HG03571 (cell line): ENCODE measurements around the gene SDHAF2.
"Not testable (repeated sequence)": the region's sequence is repeated elsewhere in the genome, so short reads cannot be mapped to it uniquely, and the experiment has no call there.

Source experiments
- ATAC-seq: cut with Tn5 transposase; IDR thresholded peaks from one replicate; pipeline ENCODE4 v1.9.1; 2021; ENCODE audit not compliant: unreplicated experiment

SDHAF2 gene

DNA sequence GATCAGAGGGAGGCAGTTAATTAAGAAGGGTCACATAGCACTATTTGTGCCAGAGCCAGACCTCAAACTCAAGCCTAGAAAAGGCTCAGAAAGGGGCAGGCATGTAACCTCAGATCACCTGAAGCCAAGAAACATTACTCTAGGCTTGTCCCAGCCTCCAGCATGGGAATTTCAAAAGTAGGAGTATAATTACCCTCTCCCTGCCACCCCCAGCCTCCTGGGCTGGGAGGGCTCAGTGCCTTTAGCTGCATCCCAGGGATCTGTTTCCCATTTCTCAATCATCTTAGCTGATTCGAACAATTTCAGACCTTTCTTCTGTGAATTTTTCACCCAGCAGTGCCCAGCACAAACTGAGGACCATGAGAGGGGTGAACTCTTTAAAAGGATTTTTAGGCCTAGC is 45.5 kb downstream of the SDHAF2 start:
- no peak for ATAC-seq

DNA sequence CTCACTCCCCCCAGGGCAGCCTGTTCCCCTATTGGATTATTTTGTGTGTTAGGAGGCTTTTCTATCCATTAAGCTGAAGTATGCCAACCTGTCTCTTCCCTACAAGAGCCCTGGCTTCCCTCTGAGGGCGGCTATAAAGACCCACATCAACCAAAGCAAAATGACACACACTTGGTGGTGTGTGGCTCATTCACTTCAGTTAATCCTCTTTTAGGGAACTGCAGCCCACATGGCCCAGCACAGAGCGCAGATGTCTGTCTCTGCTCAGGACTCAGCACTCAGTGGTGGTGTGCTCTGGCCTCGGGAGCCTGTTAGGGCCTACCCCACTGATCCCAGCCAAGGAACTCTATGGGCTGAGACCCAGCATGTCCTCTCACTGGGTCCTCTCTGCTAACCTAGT is 46.4 kb downstream of the SDHAF2 start:
- ATAC-seq: no peak

DNA sequence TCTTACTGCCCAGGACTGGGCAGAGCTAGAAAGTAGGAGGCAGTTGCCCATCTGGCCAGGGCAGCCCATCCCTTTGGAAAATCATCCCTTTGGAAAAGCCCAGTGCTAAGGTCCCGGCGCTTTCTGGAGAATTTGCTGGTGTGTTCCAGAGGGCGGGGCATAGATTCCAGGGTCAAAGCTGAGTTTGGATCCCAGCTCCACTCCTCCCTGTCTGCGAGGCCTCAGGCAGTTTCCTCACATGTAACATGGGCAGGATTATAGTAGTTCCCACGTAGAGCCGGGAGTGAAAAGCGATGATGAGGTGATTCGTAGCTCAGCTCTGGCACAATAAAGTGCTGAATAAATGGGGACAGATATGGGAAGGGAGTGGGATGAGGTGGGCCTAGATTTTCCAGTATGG is 47.2 kb downstream of the SDHAF2 start:
- no peak for ATAC-seq

DNA sequence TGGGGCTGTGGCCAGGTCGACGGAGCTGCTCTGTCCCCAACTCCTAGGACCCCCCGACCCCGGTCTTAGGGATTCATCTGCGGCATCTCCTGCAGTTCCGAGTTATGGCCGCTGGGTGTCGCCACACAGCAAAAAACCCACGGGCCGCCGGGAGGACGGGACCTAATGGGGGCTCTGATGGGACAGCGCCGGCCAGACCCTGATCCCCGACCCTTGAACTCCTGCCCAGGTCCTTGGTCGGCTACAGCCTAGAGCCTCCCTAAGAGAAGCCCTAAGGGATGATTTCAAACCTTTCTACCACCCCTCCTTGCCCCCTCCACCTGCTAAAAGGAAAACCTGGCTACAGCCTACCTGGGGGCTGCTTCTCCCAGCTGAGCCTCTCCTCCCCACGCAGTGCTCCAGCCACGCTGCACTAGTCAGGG is 47.8 kb downstream of the SDHAF2 start:
- ATAC-seq: no peak

DNA sequence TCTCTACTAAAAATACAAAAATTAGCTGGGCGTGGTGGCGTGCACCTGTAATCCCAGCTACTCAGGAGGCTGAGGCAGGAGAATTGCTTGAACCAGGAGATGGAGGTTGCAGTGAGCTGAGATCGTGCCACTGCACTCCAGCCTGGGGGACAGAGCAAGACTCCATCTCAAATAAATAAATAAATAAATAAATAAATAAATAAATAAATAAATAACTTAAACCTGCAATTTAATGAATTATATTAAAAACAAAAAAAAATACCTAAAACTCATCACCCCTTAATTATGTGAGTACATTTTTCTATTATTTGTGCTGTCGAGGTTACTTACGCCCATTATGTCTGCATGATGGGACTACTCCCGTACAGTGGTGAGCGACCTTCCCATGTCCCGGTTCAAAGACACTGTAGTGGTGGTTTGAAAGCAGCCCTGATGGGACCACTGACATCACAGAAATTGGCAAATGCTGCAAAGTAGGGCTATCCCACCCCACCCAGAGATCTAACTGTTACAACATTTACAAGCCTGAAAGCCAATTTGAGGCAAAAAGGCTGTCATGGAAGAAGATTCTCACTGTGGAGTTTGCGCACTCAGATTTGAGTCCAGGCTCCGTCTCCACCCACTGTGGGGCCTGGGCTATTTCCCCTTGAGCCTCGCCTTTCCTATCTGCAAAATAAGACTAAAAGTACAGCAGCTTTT is 49.6 kb downstream of the SDHAF2 start:
- ATAC-seq: not testable (repeated sequence)

DNA sequence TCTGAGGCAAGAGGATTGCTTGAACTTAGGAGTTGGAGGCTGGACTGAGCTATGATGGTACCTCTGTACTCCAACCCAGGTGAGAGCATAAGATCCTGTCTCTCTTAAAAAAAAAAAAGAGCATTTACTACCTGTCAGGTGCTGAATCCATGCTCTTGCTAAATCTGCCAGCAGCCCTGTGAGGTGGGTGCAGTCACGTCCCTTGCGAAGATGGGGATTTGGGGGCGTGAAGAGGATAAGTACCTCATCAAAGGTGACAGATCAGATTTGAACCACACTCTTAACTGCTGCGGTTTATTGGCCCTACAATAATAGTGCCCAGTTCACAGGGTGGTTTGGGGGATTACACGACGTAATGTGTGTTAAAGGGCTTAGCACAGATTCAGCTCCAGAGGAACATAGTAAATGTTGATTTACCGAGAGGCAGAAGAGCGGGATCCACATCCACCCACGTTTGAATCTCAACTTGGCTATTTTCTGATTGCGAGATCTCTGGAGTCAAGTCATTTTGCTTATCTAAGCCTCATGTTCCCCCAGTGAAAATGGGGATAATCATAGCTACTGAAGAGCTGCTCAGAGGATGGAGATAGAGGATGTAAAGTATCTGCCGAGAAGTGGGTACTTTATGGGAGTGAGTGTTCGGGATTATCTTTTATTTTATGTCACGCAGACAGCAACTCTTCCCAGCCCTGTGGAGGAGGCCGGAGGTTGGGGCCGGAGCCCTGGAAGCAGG is 50.5 kb downstream of the SDHAF2 start:
- ATAC-seq: no peak

DNA sequence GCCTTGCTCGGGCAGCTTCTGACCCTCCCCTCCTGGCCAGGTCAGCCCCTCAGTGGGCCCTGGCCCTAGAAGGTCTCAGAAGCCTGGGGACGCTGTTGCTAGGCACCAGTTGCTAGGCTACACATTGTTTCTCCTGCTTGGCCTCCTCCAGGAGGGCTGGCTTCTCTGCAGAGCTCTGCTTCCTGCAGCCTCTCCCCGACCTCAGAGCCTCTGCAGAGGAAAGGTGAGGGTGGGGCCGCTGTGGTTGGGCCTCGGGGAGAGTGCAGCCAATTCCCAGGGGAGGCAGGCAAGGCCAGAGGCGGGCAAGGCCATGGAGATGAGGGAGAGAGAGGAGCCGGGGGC is 51.0 kb downstream of the SDHAF2 start:
- no peak for ATAC-seq

DNA sequence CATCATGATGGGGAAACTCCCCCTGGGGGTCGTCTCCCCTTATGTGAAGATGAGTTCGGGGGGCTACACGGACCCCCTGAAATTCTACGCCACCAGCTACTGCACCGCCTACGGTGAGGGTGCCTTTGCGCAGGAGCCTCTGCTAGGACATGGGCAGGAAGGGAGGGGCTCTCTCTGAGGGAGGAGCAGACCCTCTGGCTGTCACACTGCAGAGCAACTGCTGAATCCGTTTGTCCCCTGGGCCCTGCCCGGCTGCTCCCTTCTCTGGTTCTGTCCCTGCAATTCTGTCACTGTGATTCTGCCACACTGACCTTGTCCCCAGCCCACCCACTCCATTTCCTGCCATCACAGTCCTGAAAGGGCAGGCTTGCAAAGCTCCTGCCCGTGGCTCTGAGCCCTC is 51.9 kb downstream of the SDHAF2 start:
- no peak for ATAC-seq

DNA sequence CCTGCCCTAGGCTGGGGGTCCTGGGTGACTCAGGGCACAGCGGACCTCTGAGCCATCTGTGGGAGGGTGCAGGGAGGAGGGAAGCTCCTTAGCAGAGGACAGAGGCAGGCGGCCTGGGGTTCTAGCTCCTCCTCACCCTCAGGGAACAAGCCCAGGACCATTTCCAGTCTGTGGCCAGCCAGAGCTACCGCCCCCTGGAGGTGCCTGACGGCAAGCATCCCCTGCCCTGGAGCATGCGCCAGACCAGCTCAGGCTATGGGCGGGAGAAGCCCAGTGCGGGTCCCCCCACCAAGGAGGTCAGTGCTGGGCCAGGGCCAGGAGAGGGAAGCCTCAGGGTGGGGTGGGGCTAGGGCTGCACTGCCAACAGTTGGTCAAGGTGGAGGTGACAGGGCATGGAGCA is 52.6 kb downstream of the SDHAF2 start:
- ATAC-seq: no peak

DNA sequence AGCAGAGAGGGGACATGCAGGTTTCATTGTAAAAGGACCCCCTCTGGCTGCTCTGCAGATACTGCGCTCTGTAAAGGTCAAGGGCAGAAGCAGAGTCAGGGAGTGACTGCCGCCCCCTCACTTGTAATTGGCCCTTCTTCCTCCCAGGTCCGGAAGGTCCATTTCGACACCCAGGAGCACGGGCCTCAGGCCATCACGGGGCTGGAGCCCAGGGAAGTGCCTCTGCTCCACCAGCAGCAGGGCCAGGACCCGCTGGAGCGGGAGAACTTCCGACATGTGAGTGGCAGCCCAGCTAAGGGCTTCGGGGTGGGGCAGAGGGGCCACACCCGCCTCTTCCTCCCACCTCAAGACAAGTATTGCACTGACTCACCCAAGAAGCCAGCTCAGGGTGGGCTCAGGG is 54.6 kb downstream of the SDHAF2 start:
- no peak for ATAC-seq

DNA sequence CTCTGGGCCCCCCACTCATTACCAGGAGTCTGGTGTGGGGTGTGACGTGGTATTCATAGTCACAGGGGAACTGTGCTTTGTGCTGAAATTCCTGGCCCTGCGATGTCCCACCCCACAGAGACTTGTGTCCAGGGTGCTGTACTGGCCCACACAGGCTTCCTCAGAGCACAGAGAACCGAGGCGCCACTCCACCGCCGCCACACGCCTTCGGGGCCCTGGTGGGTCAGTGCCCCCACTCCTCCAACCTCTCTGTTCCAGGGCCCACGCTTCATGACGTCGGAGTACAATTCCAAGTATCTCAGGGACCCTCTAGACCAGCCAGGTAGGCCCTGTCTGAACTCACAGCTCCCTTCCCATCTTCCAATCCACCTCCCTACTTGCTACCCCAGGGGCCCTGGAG is 55.2 kb downstream of the SDHAF2 start:
- no peak for ATAC-seq

DNA sequence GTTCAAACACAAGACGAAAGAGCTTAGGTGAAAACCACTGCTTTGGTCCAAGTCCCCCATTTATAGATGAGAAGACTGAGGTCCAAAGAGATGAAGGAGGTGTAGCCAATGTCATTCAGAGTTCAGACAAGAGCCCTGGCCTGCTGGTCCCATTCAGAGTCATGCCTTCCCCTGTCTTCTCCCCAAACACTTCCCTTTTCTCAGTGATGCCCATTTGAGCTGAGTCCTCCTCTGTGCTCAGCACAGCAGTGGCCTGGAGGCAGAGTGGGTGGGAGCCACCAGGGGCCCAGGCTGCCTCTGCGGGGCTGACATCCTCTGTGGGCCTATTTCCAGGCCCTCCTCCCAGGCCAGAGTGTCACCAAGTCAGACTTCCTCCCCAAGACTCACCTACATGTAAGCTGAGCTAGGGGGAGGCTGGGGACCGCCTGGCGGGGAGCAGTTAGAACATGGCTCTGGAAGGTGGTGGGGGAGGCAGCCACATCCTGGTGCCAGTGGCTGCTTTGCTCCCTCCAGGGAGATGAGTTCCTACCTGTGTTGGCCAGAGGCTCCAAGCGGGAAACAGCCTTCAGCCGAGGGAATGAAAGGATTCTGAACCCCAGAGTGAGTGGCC is 56.2 kb downstream of the SDHAF2 start:
- no peak for ATAC-seq

DNA sequence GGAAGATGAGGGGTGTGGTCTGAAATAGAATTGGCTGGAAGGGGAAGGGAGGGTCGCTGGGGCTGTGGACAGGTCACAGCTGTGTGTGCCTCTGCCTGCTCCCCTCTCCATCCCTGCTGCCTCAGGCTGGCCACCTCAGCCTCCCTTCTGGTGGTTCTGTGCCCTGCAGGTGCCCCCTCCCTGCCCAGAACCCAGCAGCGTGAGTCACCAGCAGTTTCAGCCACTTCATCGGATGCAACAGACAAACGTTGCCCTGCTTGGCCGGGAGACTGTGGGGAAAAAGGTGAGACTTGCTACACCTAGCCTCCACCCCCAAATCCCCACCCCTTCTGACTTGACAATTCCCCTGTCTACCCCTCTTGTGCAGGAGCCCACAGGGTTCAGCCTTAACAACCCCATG is 56.9 kb downstream of the SDHAF2 start:
- no peak for ATAC-seq

DNA sequence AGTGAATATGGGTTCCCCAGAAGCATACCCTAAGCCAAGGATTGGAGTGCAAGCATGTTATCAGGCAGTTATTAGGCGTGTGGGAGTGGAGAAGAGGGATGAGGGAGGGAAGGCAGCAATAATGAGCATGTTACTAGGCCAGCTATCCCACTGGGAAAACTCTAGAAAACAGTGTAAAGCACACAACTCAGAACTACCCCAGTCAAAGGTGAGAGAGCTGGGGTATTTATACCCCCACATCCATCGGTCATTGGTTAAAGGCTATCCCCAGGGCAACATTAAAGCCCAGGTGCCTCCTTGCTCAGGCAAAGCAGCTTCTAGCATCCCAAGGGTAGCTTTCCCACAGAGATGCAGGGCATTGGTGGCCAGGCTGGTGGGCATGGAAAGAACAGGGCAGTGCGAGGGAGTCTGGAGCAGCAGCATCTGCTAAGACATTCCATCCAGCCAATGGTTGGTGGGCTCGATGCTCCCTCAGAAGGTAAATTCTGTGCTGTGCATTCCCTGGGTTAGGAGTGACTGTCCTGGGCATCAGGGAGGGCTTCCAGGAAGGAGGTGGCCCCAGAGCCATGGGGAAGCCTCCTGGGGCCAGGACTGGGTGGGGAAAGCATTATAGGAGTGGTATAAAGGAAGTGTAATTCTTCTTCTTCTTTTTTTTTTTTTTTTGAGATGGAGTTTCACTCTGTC is 57.6 kb downstream of the SDHAF2 start:
- no peak for ATAC-seq

DNA sequence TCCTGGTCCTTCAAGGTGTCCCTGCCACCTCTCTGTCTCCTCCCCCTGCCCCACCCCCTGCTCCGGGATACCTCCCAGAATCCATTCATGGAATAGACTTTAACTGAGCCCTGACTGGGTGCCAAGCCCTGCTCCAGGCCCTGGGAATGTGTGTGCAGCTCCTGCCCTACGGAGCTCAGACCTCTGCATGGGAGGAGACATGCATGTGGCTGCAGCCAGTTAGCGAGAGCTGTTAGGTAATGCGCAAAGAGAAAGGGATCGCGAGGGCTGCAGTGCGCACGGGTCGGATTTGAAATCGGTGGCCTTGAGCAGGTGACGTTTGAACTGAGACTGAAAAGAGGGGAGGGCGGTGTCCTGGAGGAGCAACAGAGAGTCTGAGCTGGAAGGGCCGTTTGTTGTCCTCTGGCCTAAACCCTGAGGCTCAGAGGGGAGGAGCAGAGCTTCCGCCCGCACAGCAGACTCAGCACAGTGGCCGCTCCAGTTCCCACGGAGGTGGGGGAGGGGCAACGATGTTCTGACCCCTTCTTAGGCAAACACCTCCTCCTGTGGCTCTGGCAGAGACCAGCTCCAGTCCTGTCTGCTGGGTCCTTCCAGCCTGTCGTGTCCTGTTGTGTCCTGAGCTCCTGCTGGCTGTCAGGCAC is 58.8 kb downstream of the SDHAF2 start:
- ATAC-seq: no peak

DNA sequence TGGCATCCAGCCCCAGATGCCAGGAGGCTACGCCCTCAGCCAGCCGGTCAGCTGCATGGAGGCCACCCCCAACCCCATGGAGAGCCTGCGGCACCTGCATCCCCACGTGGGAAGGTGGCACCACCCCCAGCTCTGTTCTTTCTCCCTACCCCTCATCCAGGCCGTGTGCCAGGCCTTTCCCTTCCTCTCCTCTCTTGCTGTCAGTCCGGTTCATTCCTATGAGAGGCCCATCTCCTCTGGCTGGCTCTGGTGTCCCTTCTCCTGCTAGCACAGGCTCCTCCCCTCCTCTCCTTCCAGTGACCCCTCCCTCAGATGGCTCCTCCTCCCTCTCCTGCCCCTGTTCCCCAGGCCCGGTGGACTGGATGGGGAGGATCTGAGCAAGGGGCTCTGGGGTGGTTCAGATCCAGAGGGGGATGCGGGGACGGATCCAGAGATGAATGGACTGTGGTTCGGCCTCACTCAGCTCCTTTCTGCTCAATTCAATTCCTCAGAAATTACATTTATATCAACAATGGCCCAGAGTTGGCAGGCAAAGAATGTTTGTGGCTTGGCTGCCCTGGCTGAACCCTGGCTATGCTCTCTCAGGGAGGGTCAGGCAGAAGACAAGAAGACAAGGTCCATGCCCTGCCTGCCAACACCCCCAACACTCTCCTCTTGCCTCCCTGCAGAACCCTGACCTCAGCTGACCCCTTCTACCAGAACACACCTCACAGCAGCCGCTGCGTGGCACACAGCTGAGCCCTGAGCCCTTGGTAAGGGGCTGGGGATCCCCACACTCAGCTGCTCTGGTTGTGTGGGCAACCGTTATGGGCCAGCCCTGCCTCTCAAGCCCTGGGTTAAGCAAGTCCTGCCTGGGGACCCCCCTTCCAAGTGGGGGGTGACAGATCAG is 60.2 kb downstream of the SDHAF2 start:
- ATAC-seq: no peak

DNA sequence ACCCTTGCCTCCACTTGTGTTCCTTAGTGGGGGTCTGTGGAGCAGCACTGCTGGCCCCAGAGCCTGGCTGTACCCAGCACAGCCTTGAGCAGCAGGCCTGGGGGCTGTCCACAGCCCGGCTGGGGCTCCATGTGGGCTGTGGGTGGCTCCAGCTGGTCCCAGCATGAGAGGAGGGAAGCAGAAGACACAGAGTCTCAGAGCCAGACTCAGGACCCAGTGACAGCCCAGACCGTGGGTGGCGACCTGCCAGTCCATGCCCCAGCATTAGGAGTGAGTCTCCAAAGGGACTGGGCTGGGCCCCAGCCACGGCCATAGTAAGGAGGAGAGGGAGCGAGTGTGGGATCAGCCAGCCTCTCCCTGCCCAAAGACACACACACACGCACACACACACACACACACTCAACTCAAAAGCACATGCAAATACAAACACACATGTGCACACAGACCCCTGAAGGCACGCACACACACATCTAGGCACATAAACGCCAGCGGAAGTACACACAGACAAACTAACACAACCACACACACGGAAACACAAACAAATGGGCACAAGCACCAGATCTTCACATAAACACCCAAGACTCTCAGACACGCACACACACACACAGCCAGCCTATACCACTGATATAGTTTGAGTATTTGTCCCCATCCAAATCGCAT is 61.9 kb downstream of the SDHAF2 start:
- no peak for ATAC-seq

DNA sequence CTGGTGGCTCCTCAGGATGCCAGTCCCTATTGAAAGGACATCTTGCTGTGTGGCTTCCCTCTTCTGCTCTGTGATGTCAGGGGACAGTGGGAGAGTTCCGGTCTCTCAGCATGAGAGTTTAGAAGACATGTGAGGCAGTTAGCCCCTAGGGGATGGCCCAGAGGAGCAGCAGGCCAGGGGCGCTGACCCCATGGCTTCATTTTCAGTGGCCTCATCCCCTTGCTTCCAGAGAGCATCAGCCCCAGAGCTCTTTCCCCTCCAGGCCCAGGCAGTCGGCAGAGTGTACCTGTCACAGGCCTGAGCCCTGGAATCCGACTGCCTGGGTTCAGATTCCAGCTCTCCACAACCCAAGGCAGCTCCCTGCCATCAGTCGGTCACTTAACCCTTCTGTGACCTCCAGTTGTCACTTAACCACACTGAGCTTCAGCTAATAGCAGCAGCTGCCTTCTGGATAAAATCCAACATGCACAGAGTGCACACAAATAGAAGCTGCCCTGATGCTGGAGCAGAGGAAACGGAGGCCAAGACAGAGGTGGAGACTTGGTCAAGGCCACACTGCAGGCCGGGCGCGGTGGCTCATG is 64.5 kb downstream of the SDHAF2 start:
- ATAC-seq: no peak

DNA sequence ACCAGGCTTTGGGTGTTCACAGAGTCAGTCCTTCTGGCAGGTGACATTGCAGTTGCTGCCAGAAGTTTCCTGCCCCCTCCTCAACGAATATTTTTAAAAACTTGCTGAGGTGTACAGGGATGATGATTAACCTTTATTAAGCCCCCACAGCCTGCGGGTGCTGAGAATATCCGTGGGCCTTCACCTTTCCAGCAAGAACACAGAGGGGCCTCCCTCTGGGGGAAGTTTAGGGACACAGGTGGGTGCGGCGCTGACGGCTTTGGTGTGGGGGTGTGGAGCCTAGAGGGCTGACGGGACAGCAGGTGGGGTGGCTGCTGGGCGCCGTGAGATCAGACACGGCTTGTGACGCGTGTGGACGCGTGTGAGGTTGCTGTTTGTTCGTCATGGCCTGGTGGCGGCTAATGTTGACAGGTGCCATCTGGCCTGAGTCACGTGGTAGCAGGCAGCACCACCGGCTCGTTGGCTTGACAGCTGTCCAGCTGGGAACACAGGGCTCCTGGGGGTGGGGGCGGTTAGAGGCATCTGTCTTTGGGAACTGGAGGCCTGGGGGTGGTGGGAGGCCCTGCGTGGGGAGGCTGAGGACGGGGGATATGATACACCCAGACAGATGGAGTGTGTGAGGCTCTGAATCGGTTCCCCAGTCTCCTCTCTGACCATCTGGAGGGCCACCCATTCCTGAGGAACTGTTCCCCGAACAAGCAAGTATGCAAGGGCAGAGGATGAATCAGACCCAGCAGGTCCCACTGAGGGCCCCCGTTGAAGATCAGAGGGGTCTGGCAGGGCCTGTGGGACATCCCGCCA is 66.1 kb downstream of the SDHAF2 start:
- ATAC-seq: no peak
